Measurements from ENCODE around the gene SLC46A2.

- TF ChIP-seq, protein P1, sequence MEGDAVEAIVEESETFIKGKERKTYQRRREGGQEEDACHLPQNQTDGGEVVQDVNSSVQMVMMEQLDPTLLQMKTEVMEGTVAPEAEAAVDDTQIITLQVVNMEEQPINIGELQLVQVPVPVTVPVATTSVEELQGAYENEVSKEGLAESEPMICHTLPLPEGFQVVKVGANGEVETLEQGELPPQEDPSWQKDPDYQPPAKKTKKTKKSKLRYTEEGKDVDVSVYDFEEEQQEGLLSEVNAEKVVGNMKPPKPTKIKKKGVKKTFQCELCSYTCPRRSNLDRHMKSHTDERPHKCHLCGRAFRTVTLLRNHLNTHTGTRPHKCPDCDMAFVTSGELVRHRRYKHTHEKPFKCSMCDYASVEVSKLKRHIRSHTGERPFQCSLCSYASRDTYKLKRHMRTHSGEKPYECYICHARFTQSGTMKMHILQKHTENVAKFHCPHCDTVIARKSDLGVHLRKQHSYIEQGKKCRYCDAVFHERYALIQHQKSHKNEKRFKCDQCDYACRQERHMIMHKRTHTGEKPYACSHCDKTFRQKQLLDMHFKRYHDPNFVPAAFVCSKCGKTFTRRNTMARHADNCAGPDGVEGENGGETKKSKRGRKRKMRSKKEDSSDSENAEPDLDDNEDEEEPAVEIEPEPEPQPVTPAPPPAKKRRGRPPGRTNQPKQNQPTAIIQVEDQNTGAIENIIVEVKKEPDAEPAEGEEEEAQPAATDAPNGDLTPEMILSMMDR (IDR thresholded peaks at IDR 0.05; ENCODE audit: low read length), result no peak
- no peak for TF ChIP-seq EZH2 (IDR thresholded peaks at IDR 0.05; ENCODE audit: borderline replicate concordance, low read length)
Observed at GRCh38 chr9:112933696-112934095, 43.0 kb upstream of the SLC46A2 start.

Measured in OCI-LY1 (cell line).